H9 (cell line): ENCODE data around the gene UQCC2. TPM values are rescaled to one million over a fixed set of nuclear protein-coding genes. Genes with fewer than 3 reads are reported as not detected.

Experiments used
- DNase-seq: peaks from one replicate; pipeline ENCODE4 v3.0.0-alpha.2; 2017
- H2AFZ ChIP-seq: one replicate; pipeline ENCODE4 v1.6.1; 2013; ENCODE audit warnings: mild to moderate bottlenecking, low read length, control low read depth, moderate library complexity
- H2AK5ac ChIP-seq: 2 replicates; pipeline ENCODE4 v1.6.1; 2013; ENCODE audit warnings: low read length, control low read depth, mixed read lengths; ENCODE audit not compliant: insufficient read length
- H2BK120ac ChIP-seq: one replicate; pipeline ENCODE4 v1.6.1; 2013; ENCODE audit warnings: low read depth, mild to moderate bottlenecking, low read length, control low read depth, inconsistent platforms; ENCODE audit not compliant: poor library complexity, severe bottlenecking
- H2BK12ac ChIP-seq: 2 replicates; pipeline ENCODE4 v1.6.1; 2013; ENCODE audit warnings: low read length, control low read depth, mixed read lengths, low read depth; ENCODE audit not compliant: insufficient read length
- H2BK15ac ChIP-seq: 2 replicates; pipeline ENCODE4 v1.6.1; 2013; ENCODE audit warnings: low read depth, low read length, control low read depth
- H2BK20ac ChIP-seq: one replicate; pipeline ENCODE4 v1.6.1; 2013; ENCODE audit warnings: low read depth, mild to moderate bottlenecking, low read length, control low read depth, inconsistent platforms; ENCODE audit not compliant: poor library complexity, severe bottlenecking
- H2BK5ac ChIP-seq: 2 replicates; pipeline ENCODE4 v1.6.1; 2013; ENCODE audit warnings: low read length, control low read depth, mixed read lengths; ENCODE audit not compliant: insufficient read length
- H3K14ac ChIP-seq: 2 replicates; pipeline ENCODE4 v1.6.1; 2013; ENCODE audit warnings: low read length, control low read depth; ENCODE audit not compliant: insufficient read depth
- H3K18ac ChIP-seq: 2 replicates; pipeline ENCODE4 v1.6.1; 2013; ENCODE audit warnings: low read depth, mild to moderate bottlenecking, mixed read lengths, low read length, control low read depth; ENCODE audit not compliant: insufficient read length
- H3K23ac ChIP-seq: 2 replicates; pipeline ENCODE4 v1.6.1; 2013; ENCODE audit warnings: low read length, control low read depth, mixed read lengths, low read depth; ENCODE audit not compliant: insufficient read length
- H3K23me2 ChIP-seq: 2 replicates; pipeline ENCODE4 v1.6.1; 2013; ENCODE audit warnings: low read depth, mild to moderate bottlenecking, mixed read lengths, low read length, control low read depth; ENCODE audit not compliant: insufficient read length, poor library complexity, severe bottlenecking
- H3K27ac ChIP-seq: 2 replicates; pipeline ENCODE4 v1.5.1; 2013; ENCODE audit warnings: low read length, control low read depth, mixed read lengths, low read depth; ENCODE audit not compliant: insufficient read length
- H3K27me3 ChIP-seq: 2 replicates; pipeline ENCODE4 v1.6.1; 2013; ENCODE audit warnings: low read length, control low read depth, inconsistent platforms; ENCODE audit not compliant: insufficient read depth
- H3K4ac ChIP-seq: 2 replicates; pipeline ENCODE4 v1.6.1; 2013; ENCODE audit warnings: low read depth, mild to moderate bottlenecking, control low read depth, inconsistent platforms, low read length, moderate library complexity
- H3K4me1 ChIP-seq: 2 replicates; pipeline ENCODE4 v1.6.1; 2013; ENCODE audit warnings: low read length, control low read depth, inconsistent platforms; ENCODE audit not compliant: insufficient read depth
- H3K4me2 ChIP-seq: 2 replicates; pipeline ENCODE4 v1.6.1; 2013; ENCODE audit warnings: low read length, control low read depth, mixed read lengths; ENCODE audit not compliant: insufficient read length, insufficient read depth
- H3K56ac ChIP-seq: 2 replicates; pipeline ENCODE4 v1.6.1; 2013; ENCODE audit warnings: low read depth, mild to moderate bottlenecking, mixed read lengths, low read length, control low read depth; ENCODE audit not compliant: insufficient read length
- H3K79me1 ChIP-seq: 2 replicates; pipeline ENCODE4 v1.6.1; 2013; ENCODE audit warnings: low read depth, mild to moderate bottlenecking, moderate library complexity, low read length, control low read depth, inconsistent platforms; ENCODE audit not compliant: insufficient read depth, poor library complexity, severe bottlenecking
- H3K79me2 ChIP-seq: 2 replicates; pipeline ENCODE4 v1.6.1; 2013; ENCODE audit warnings: low read length, control low read depth, inconsistent platforms; ENCODE audit not compliant: insufficient read depth
- H3K9ac ChIP-seq: 2 replicates; pipeline ENCODE4 v1.6.1; 2013; ENCODE audit warnings: low read length, control low read depth, mixed read lengths; ENCODE audit not compliant: insufficient read length; ENCODE audit errors: extremely low read depth
- H3K9me3 ChIP-seq: one replicate; pipeline ENCODE4 v1.6.1; 2013; ENCODE audit warnings: low read depth, low read length, inconsistent platforms; ENCODE audit not compliant: control insufficient read depth
- H3T11ph ChIP-seq: one replicate; pipeline ENCODE4 v1.6.1; 2013; ENCODE audit warnings: mild to moderate bottlenecking, low read length, control low read depth, inconsistent platforms
- H4K20me1 ChIP-seq: one replicate; pipeline ENCODE4 v1.6.1; 2013; ENCODE audit not compliant: control insufficient read depth, insufficient read length, insufficient read depth
- H4K5ac ChIP-seq: 2 replicates; pipeline ENCODE4 v1.6.1; 2013; ENCODE audit warnings: low read depth, mild to moderate bottlenecking, mixed read lengths, low read length, control low read depth; ENCODE audit not compliant: insufficient read length
- H4K8ac ChIP-seq: replicated peaks from 2 replicates; pipeline ENCODE4 v1.6.1; 2013; ENCODE audit warnings: low read length, control low read depth, mixed read lengths, low read depth; ENCODE audit not compliant: insufficient read length
- H4K91ac ChIP-seq: 2 replicates; pipeline ENCODE4 v1.6.1; 2013; ENCODE audit warnings: low read depth, mild to moderate bottlenecking, moderate library complexity, mixed read lengths, low read length, control low read depth; ENCODE audit not compliant: insufficient read length
- H3K27ac Mint-ChIP-seq, 3 experiments: 2 replicates in 2 of 3; 3 replicates in 1 of 3; pipeline ENCODE4 v1.8.0; 2020 to 2021; ENCODE audit warnings: mixed read lengths in 3 of 3, mild to moderate bottlenecking in 1 of 3, moderate library complexity in 1 of 3
- H3K27me3 Mint-ChIP-seq: 2 replicates; pipeline ENCODE4 v1.8.0; 2021; ENCODE audit warnings: low read depth, mild to moderate bottlenecking, moderate library complexity, mixed read lengths
- H3K36me3 Mint-ChIP-seq, 3 experiments: 2 replicates in 2 of 3; 3 replicates in 1 of 3; pipeline ENCODE4 v1.8.0; 2020 to 2021; ENCODE audit warnings: low read depth in 3 of 3, mixed read lengths in 3 of 3; ENCODE audit not compliant: insufficient read depth in 1 of 3
- H3K4me1 Mint-ChIP-seq, 2 experiments: 2 replicates each; pipeline ENCODE4 v1.8.0; 2020; ENCODE audit warnings: mixed read lengths in 2 of 2
- H3K4me3 Mint-ChIP-seq, 2 experiments: 2 replicates in 1 of 2; 3 replicates in 1 of 2; pipeline ENCODE4 v1.8.0; 2020 to 2021; ENCODE audit warnings: mild to moderate bottlenecking in 2 of 2, mixed read lengths in 2 of 2, moderate library complexity in 1 of 2
- H3K9me3 Mint-ChIP-seq, 2 experiments: 2 replicates in 1 of 2; 3 replicates in 1 of 2; pipeline ENCODE4 v1.8.0; 2020; ENCODE audit warnings: mild to moderate bottlenecking in 2 of 2, mixed read lengths in 2 of 2, moderate library complexity in 1 of 2
- WGBS: extraction: QIAGEN DNeasy Blood & Tissue Kit; methylation state at CpG from one replicate; pipeline ENCODE4 v1.1.7; 2013; ENCODE audit warnings: missing lambda C conversion rate, low lambda C conversion rate, mixed read lengths; ENCODE audit not compliant: insufficient read length; ENCODE audit errors: extremely low coverage; 5-methylcytosine and 5-hydroxymethylcytosine counted together
- total RNA-seq: library from RNA; stranded (reverse); gene quantifications from 2 replicates; pipeline ENCODE4 v1.2.1, GENCODE V29; 2021
- TF ChIP-seq, protein P1 (sequence below): fragments of 200-600 bp; sonication (generic); conservative IDR thresholded peaks from 3 replicates; pipeline ENCODE4 v1.8.0; 2021; ENCODE audit warnings: antibody characterized with exemption, mild to moderate bottlenecking

The UQCC2 gene
- total RNA-seq, 1 experiment from 2014 or later = 140 TPM

DNA sequence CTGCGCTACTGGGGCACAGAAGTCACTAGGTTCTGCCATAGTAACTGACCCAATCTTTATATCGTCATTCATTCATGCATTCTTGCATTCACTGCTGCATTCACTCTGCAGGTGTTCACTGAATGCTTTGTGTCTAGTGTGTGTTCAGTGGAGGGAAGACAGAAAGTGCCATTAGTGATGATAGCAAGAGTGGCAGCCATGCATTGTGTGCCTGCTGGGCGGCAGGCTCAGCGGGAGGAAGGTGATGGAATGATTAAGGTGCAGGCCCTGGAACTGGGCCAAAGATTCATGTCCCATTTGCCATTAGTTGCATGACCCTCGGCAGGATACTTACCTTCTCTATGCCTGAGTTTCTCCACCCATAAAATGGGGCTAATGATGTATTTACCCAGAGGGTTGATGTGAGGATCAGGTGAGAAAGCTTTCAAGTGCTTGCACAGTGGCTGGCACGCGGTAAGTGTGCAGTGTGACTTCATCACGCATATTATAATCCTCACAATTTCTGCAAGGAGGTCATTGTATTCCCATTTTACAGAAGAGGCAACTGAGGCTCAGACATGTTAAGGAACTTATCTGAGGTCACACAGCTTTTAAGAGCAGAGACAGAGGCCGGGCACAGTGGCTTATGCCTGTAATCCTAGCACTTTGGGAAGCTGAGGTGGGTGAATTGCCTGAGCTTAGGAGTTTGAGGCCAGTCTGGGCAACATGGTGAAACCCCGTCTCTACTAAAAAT lies 50.2 kb downstream of the UQCC2 start:
- H3K36me3 Mint-ChIP-seq = peaks cover 1 to 40% (median 10%) of the 10 kb centered on the region in 3 experiments; a peak in 6 of 7 replicates
- Histone ChIP-seq H4K5ac (no peak overlapping the region), H2AK5ac (no peak overlapping the region), H2BK12ac (no peak overlapping the region), H3K9ac (no peak overlapping the region), H3K56ac (no peak overlapping the region), H3T11ph (no peak overlapping the region), H3K4me1 (peaks cover 6% of the 10 kb centered on the region; the same call in 1 of the 2 replicates), H3K18ac (no peak overlapping the region), H3K9me3 (no peaks in the 10 kb centered on the region), H3K79me2 (no peaks in the 10 kb centered on the region), H4K91ac (no peak overlapping the region), H3K27ac (no peak overlapping the region), H2BK15ac (no peak overlapping the region), H3K23me2 (no peaks in the 10 kb centered on the region), H4K8ac (no peak overlapping the region), H2BK5ac (no peak overlapping the region), H2AFZ (no peak overlapping the region), H3K27me3 (no peaks in the 10 kb centered on the region), H3K23ac (no peak overlapping the region), H2BK20ac (no peak overlapping the region), H2BK120ac (no peak overlapping the region), H3K14ac (no peak overlapping the region), H3K4ac (no peak overlapping the region), H4K20me1 (no peaks in the 10 kb centered on the region), H3K79me1 (no peaks in the 10 kb centered on the region), H3K4me2 (no peak overlapping the region)
- TF ChIP-seq, protein P1, sequence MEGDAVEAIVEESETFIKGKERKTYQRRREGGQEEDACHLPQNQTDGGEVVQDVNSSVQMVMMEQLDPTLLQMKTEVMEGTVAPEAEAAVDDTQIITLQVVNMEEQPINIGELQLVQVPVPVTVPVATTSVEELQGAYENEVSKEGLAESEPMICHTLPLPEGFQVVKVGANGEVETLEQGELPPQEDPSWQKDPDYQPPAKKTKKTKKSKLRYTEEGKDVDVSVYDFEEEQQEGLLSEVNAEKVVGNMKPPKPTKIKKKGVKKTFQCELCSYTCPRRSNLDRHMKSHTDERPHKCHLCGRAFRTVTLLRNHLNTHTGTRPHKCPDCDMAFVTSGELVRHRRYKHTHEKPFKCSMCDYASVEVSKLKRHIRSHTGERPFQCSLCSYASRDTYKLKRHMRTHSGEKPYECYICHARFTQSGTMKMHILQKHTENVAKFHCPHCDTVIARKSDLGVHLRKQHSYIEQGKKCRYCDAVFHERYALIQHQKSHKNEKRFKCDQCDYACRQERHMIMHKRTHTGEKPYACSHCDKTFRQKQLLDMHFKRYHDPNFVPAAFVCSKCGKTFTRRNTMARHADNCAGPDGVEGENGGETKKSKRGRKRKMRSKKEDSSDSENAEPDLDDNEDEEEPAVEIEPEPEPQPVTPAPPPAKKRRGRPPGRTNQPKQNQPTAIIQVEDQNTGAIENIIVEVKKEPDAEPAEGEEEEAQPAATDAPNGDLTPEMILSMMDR = no peak
- no CpG with 5 or more reads among the region's 10 CpGs for WGBS
- no peaks in the 10 kb centered on the region for H3K9me3 Mint-ChIP-seq
- DNase-seq = no peak
- no peaks in the 10 kb centered on the region for H3K27me3 Mint-ChIP-seq
- peaks cover 10 to 18% of the 10 kb centered on the region in 2 experiments for H3K4me1 Mint-ChIP-seq
- peak overlapping the region in 1 of 3 experiments; percentile 11; a peak in 1 of 7 replicates for H3K27ac Mint-ChIP-seq
- H3K4me3 Mint-ChIP-seq = no peak overlapping the region
